GM19467 (cell line): Measurements from ENCODE around the gene SLAMF7.
A peak's percentile ranks its signal among the peaks of the same experiment; 100 is the strongest.
"Not testable (repeated sequence)": the region's sequence is repeated elsewhere in the genome, so short reads cannot be mapped to it uniquely, and the experiment has no call there.

ENCODE experiments used
- ATAC-seq: cut with Tn5 transposase; IDR thresholded peaks from one replicate; pipeline ENCODE4 v1.9.1; 2021; ENCODE audit warnings: mild to moderate bottlenecking, moderate library complexity; ENCODE audit not compliant: unreplicated experiment

Gene SLAMF7

GRCh38 chr1:160739098-160739511 is at the start of gene SLAMF7:
Gene SLAMF7, plus strand, starts transcription at chr1:160739247. Its CDS starts 55 bp downstream, at chr1:160739302.
- peak; percentile 40 for ATAC-seq

GRCh38 chr1:160692390-160692789 is 46.7 kb upstream of the SLAMF7 start:
- not testable (repeated sequence) for ATAC-seq

- no peak for ATAC-seq
Observed at GRCh38 chr1:160702100-160702499, 36.9 kb upstream of the SLAMF7 start.

- ATAC-seq = no peak
Observed at GRCh38 chr1:160704250-160704649, 34.8 kb upstream of the SLAMF7 start.

GRCh38 chr1:160705212-160705621 is 33.8 kb upstream of the SLAMF7 start:
- not testable (repeated sequence) for ATAC-seq

- ATAC-seq = no peak
Observed at GRCh38 chr1:160705742-160706141, 33.3 kb upstream of the SLAMF7 start.

- ATAC-seq = no peak
Observed at GRCh38 chr1:160706526-160707235, 32.4 kb upstream of the SLAMF7 start.

- ATAC-seq = no peak
Observed at GRCh38 chr1:160707236-160708064, 31.6 kb upstream of the SLAMF7 start.

- ATAC-seq = no peak
Observed at GRCh38 chr1:160708118-160708517, 30.9 kb upstream of the SLAMF7 start.

- peak; percentile 40 for ATAC-seq
Observed at GRCh38 chr1:160708801-160709200, 30.2 kb upstream of the SLAMF7 start.

- ATAC-seq = no peak
Observed at GRCh38 chr1:160709715-160710114, 29.3 kb upstream of the SLAMF7 start.

- no peak for ATAC-seq
Observed at GRCh38 chr1:160710517-160711252, 28.4 kb upstream of the SLAMF7 start.

- ATAC-seq = no peak
Observed at GRCh38 chr1:160711276-160711601, 27.8 kb upstream of the SLAMF7 start.

- ATAC-seq = peak; percentile 29
Observed at GRCh38 chr1:160711602-160712311, 27.3 kb upstream of the SLAMF7 start, which contains the start of gene CD48. Gene CD48, minus strand, starts transcription at chr1:160711822. Its CDS starts 59 bp downstream, at chr1:160711763.

GRCh38 chr1:160712525-160713080 is 26.4 kb upstream of the SLAMF7 start:
- peak; percentile 26 for ATAC-seq

- no peak for ATAC-seq
Observed at GRCh38 chr1:160713161-160713560, 25.9 kb upstream of the SLAMF7 start.

- ATAC-seq = not testable (repeated sequence)
Observed at GRCh38 chr1:160714034-160714648, 24.9 kb upstream of the SLAMF7 start.

GRCh38 chr1:160716013-160716412 is 23.0 kb upstream of the SLAMF7 start:
- ATAC-seq = no peak

GRCh38 chr1:160717306-160717705 is 21.7 kb upstream of the SLAMF7 start:
- ATAC-seq = no peak

GRCh38 chr1:160718210-160718609 is 20.8 kb upstream of the SLAMF7 start:
- ATAC-seq = no peak
